Right lobe of liver (tissue), 4 donors: ENCODE measurements around the gene LIMCH1.

Experiments used
- CTCF ChIP-seq, 4 donors: fragments of 200-600 bp in 3 of 4; fragments of 450-650 bp in 1 of 4; IDR thresholded peaks; one replicate each; pipeline versions ENCODE4 v1.5.1 to v1.8.0; 2016 to 2022; ENCODE audit warnings: antibody characterized with exemption in 4 of 4, mild to moderate bottlenecking in 2 of 4
- POLR2A ChIP-seq: fragments of 450-650 bp; IDR thresholded peaks from one replicate; pipeline ENCODE4 v1.6.1; 2017; ENCODE audit warnings: antibody characterized with exemption, mild to moderate bottlenecking
- donor health status: DM: no; HTN: no; CAD: no.
- donor health status: DM: no; HTN: no; CAD: no.
- donor health status: DM: no; HTN: yes; CAD: no.

GRCh38 chr4:41640906-41641305 lies 102.9 kb downstream of the LIMCH1 start:
- TF ChIP-seq POLR2A: no peak
- no peak for TF ChIP-seq CTCF (IDR thresholded peaks at IDR 0.05)
